Aorta (tissue), 4 donors: Measurements from ENCODE around the gene DIP2B. TPM values are rescaled to one million over a fixed set of nuclear protein-coding genes. Genes with fewer than 3 reads are reported as not detected.

Experiments used
- polyA plus RNA-seq, 2 donors: library from polyadenylated mRNA; stranded (reverse); fragments of 200-250 nt; gene quantifications; one replicate each; pipeline ENCODE4 v1.2.3, GENCODE V29; 2013
- total RNA-seq, 2 donors: library from RNA; stranded (reverse); fragmentation: NEBNext Ultra II Directional; extraction: Animal tissue kit (Norgen Biotek cat#: 25700); gene quantifications; one replicate each; pipeline ENCODE4 v1.2.1, GENCODE V29; 2021
- donor health status: healthy with polysubstance abuse.
- donor health status: Bipolar disorder and iron deficiency.
- donor health status: DM: no; HTN: no; CAD: no.
- donor health status: DM: yes; HTN: yes; CAD: no.

DIP2B gene
- total and polyA plus RNA-seq, 4 donors, result 2.9 to 25.0 (median 10.2) TPM

Other genes with a start within 250 kb of the DIP2B start
- 100 to 1,000 TPM; 131 to 177 TPM for gene LIMA1, start 221.5 kb upstream of the DIP2B start, total RNA-seq
- 100 to 1,000 TPM in 1 of 2 donors, 10 to 100 TPM in 1; 35.9 to 148 TPM for gene LIMA1, start 221.5 kb upstream of the DIP2B start, polyA plus RNA-seq
- gene FAM186A, start 108.4 kb upstream of the DIP2B start, total RNA-seq, result not detected
- under 1 TPM in 1 of 2 donors, not detected in 1; under 0.01 TPM for gene FAM186A, start 108.4 kb upstream of the DIP2B start, polyA plus RNA-seq
- 10 to 100 TPM; 54.9 to 57.8 TPM for gene LARP4, start 104.1 kb upstream of the DIP2B start, total RNA-seq
- 10 to 100 TPM in 1 of 2 donors, 1 to 10 TPM in 1; 9.3 to 14.7 TPM for gene LARP4, start 104.1 kb upstream of the DIP2B start, polyA plus RNA-seq